PC-3 (cell line): ENCODE results near the gene RGS14. TPM values are rescaled to one million over a fixed set of nuclear protein-coding genes. Genes with fewer than 3 reads are reported as not detected.

Experiments used
- ATAC-seq: fragments of 200-7000 bp; cut with Tn5 transposase; 2 replicates; pipeline ENCODE4 v1.9.1; 2020; ENCODE audit warnings: mild to moderate bottlenecking, moderate library complexity
- BruUV-seq: library from RNA; stranded (reverse); fragments of 400-500 nt; replicated peaks from 2 replicates; lab custom pipeline; 2021; lab: Mats Ljungman, UMichigan
- CTCF ChIA-PET: fragments of 300-600 bp; sonication (Branson Sonifier 250); formaldehyde crosslinking; loops from one replicate; lab custom pipeline; 2022; ENCODE audit warnings: antibody characterized with exemption; lab: Charles Lee
- POLR2A ChIA-PET: fragments of 300-600 bp; sonication (Branson Sonifier 250); formaldehyde crosslinking; loops from one replicate; lab custom pipeline; 2022; ENCODE audit warnings: antibody characterized with exemption; ENCODE audit not compliant: unreplicated experiment; lab: Charles Lee
- DNase-seq: peaks from one replicate; pipeline ENCODE4 v3.0.0-alpha.2; 2015
- H2AFZ ChIP-seq: fragments of 300-600 bp; sonication (generic); 2 replicates; pipeline ENCODE4 v1.6.0; 2016; ENCODE audit warnings: antibody characterized with exemption, low read length
- H3F3A ChIP-seq: fragments of 300-600 bp; sonication (generic); one replicate; pipeline ENCODE4 v1.6.0; 2017; ENCODE audit warnings: antibody characterized with exemption, low read length, control low read depth, mild to moderate bottlenecking; ENCODE audit not compliant: unreplicated experiment
- H3K27ac ChIP-seq: fragments of 300-600 bp; sonication (generic); 2 replicates; pipeline ENCODE4 v1.5.1; 2016; ENCODE audit warnings: mild to moderate bottlenecking, low read length
- H3K27me3 ChIP-seq: fragments of 300-600 bp; sonication (generic); 2 replicates; pipeline ENCODE4 v1.6.1; 2016; ENCODE audit warnings: low read length, mixed read lengths
- H3K36me3 ChIP-seq: fragments of 300-600 bp; sonication (generic); 2 replicates; pipeline ENCODE4 v1.6.1; 2016; ENCODE audit warnings: low read depth, mixed run types, low read length, mixed read lengths
- H3K4me1 ChIP-seq: fragments of 300-600 bp; sonication (generic); 2 replicates; pipeline ENCODE4 v1.5.1; 2016; ENCODE audit warnings: low read length; ENCODE audit not compliant: insufficient read depth
- H3K4me2 ChIP-seq: fragments of 300-600 bp; sonication (generic); 2 replicates; pipeline ENCODE4 v1.6.0; 2016; ENCODE audit warnings: low read length
- H3K4me3 ChIP-seq: fragments of 300-600 bp; sonication (generic); 2 replicates; pipeline ENCODE4 v1.5.1; 2016; ENCODE audit warnings: mild to moderate bottlenecking, low read length, mixed read lengths
- H3K79me2 ChIP-seq: fragments of 300-600 bp; sonication (generic); 2 replicates; pipeline ENCODE4 v1.6.1; 2017; ENCODE audit warnings: low read length, mixed read lengths
- H3K9ac ChIP-seq: fragments of 300-600 bp; sonication (generic); 2 replicates; pipeline ENCODE4 v1.6.0; 2016; ENCODE audit warnings: mild to moderate bottlenecking, low read length
- H3K9me2 ChIP-seq: fragments of 300-600 bp; sonication (generic); replicated peaks from 2 replicates; pipeline ENCODE4 v1.6.1; 2016; ENCODE audit warnings: mixed run types, low read length, mixed read lengths
- H3K9me3 ChIP-seq: fragments of 300-600 bp; sonication (generic); 2 replicates; pipeline ENCODE4 v1.6.1; 2016; ENCODE audit warnings: low read length, mixed read lengths
- H4K20me1 ChIP-seq: fragments of 300-600 bp; sonication (generic); 2 replicates; pipeline ENCODE4 v1.6.1; 2016; ENCODE audit warnings: low read length, mixed read lengths
- EZH2 ChIP-seq: fragments of 300-600 bp; sonication (generic); IDR thresholded peaks from one replicate; pipeline ENCODE4 v1.6.1; 2017; ENCODE audit warnings: antibody characterized with exemption, mild to moderate bottlenecking, low read length; ENCODE audit not compliant: unreplicated experiment
- EZH2phosphoT487 ChIP-seq: fragments of 300-600 bp; sonication (generic); IDR thresholded peaks from 2 replicates; pipeline ENCODE4 v1.6.1; 2018; ENCODE audit warnings: mild to moderate bottlenecking, antibody characterized with exemption, low read length, borderline replicate concordance
- intact Hi-C: fragments of 100-400 bp; cut with micrococcal nuclease; formaldehyde crosslinking; loops from 2 replicates; pipeline ENCODE4 v1.9.0; 2023
- total RNA-seq: library from RNA; depleted of rRNA; stranded (reverse); fragments of >200 nt; gene quantifications from 2 replicates; pipeline ENCODE4 v1.2.3, GENCODE V29; 2014
- TF ChIP-seq, protein P1 (sequence below): fragments of 300-600 bp; sonication (generic); conservative IDR thresholded peaks from 2 replicates; pipeline ENCODE4 v1.5.1; 2017; ENCODE audit warnings: antibody characterized with exemption, low read depth, mild to moderate bottlenecking, low read length

RGS14 gene
- total RNA-seq, 1 experiment from 2014 or later = 32.3 TPM

DNA sequence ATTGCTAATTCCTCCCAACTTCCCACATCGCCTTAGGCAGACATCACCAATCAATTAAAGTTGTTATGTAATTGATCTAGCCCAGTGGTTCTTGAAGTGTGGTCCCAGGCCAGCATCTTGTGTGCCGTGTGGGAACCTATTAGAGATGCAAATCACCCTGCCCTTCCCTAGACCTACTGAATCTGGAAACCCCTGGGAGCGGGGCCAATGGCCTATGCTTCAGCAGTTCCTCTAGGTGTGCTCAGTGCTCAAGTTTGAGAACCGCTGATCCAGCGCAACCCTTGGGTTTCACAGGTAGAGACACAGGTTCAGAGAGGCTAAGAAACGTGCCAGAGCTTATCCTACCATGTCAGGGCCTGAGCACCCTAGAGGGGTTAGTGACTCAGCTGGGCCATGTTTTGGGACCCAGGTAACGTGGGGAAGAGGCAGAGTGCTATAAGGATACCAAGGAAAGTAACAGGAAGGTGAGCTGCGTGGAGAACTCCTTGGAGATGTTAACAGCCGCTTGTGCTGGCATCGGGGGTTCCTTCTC, 30.9 kb downstream of the RGS14 start:
- no peaks in the 10 kb centered on the region for H3K27me3 ChIP-seq
- H3K27ac ChIP-seq = peak overlapping the region; percentile 95
- no peaks in the 10 kb centered on the region for H3F3A ChIP-seq
- ATAC-seq (no peak), DNase-seq (no peak)
- H3K9ac ChIP-seq = peak overlapping the region; percentile 53
- no peaks in the 10 kb centered on the region for H4K20me1 ChIP-seq
- no TSS peak for BruUV-seq
- intact Hi-C loops = no loop called here
- H3K4me2 ChIP-seq = peak overlapping the region; percentile 72
- H3K9me2 ChIP-seq = no peaks in the 10 kb centered on the region
- POLR2A ChIA-PET = no interaction called here
- H3K79me2 ChIP-seq = no peaks in the 10 kb centered on the region
- peak overlapping the region; percentile 18; the same call in 1 of the 2 replicates for H3K4me3 ChIP-seq
- TF ChIP-seq, protein P1, sequence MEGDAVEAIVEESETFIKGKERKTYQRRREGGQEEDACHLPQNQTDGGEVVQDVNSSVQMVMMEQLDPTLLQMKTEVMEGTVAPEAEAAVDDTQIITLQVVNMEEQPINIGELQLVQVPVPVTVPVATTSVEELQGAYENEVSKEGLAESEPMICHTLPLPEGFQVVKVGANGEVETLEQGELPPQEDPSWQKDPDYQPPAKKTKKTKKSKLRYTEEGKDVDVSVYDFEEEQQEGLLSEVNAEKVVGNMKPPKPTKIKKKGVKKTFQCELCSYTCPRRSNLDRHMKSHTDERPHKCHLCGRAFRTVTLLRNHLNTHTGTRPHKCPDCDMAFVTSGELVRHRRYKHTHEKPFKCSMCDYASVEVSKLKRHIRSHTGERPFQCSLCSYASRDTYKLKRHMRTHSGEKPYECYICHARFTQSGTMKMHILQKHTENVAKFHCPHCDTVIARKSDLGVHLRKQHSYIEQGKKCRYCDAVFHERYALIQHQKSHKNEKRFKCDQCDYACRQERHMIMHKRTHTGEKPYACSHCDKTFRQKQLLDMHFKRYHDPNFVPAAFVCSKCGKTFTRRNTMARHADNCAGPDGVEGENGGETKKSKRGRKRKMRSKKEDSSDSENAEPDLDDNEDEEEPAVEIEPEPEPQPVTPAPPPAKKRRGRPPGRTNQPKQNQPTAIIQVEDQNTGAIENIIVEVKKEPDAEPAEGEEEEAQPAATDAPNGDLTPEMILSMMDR = no peak
- TF ChIP-seq EZH2phosphoT487 (no peak), EZH2 (no peak)
- H2AFZ ChIP-seq = no peak overlapping the region
- CTCF ChIA-PET = interaction anchor here (0.8 to 2.3 kb wide), 5 partner anchors 14 to 64 kb away, joined by 3 to 35 read pairs (median 6); no protein-coding TSS in a partner anchor
- no peaks in the 10 kb centered on the region for H3K36me3 ChIP-seq
- H3K4me1 ChIP-seq = peaks cover 27% of the 10 kb centered on the region
- H3K9me3 ChIP-seq = no peaks in the 10 kb centered on the region

DNA sequence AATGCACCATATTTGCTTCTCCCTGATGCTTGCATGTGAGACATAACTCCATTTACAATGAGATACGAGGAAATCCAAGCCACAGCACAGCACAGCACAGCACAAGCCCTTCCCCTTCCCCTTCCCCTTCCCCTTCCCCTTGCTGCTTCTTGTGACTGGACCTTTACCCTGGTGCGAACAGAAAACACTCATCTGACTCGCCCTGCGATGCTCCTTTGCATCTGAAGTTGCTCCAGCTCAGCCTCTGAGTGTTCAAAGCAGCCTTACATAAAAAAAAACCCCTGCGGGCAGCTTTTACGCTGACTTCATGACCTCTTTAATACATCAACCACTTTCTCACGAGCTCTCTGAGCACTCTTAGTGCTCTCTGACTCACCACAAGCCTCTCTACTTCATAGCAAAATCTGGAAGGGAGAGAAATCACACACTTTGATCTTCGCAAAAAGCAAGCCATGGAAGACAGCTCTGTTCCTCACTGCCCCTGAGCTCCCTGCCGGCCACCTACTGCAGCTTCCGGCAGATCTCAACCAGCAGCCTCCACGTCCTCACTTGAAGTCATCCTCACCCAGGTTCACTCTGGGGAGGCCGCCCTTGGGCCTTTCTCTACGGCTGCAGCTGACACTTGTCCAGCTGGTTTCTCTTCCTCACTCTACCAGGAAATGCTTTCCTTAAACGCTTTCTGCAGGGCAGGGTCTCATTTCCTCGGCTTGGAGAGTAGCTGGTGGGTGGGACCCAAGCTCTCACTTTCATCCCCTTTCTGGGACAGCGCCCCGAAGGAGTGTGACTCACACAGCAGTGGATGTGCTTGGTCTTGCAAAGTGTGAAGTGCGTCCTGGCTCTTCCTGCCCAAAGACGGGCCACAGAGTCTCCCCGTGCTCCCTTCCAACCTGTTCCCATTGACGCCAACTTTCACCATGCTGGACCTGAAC, 31.8 kb downstream of the RGS14 start:
- peak overlapping the region; percentile 76 for H3K9ac ChIP-seq
- CTCF ChIA-PET = interaction anchor here (0.6 to 2.3 kb wide), 11 partner anchors 13 to 88 kb away, joined by 3 to 35 read pairs (median 5); no protein-coding TSS in a partner anchor
- intact Hi-C loops = loop anchor here (1.0 kb wide), 3 partner anchors 13 to 112 kb away; no protein-coding TSS in a partner anchor
- no peaks in the 10 kb centered on the region for H3F3A ChIP-seq
- H3K4me2 ChIP-seq = peak overlapping the region; percentile 72
- DNase-seq (peak; percentile 89), ATAC-seq (peak; percentile 72)
- no TSS peak for BruUV-seq
- H3K79me2 ChIP-seq = no peaks in the 10 kb centered on the region
- POLR2A ChIA-PET = interaction anchor here (0.6 to 0.7 kb wide), 4 partner anchors 10 to 37 kb away, joined by 3 to 4 read pairs (median 3); no protein-coding TSS in a partner anchor
- H3K4me3 ChIP-seq = peak overlapping the region; percentile 24; the same call in 1 of the 2 replicates
- peak overlapping the region; percentile 95 for H3K27ac ChIP-seq
- peaks cover 27% of the 10 kb centered on the region for H3K4me1 ChIP-seq
- H3K9me2 ChIP-seq = no peaks in the 10 kb centered on the region
- H2AFZ ChIP-seq = peak overlapping the region; percentile 41
- H3K36me3 ChIP-seq = no peaks in the 10 kb centered on the region
- H3K9me3 ChIP-seq = no peaks in the 10 kb centered on the region
- TF ChIP-seq, protein P1 = no peak
- TF ChIP-seq EZH2 = no peak
- no peaks in the 10 kb centered on the region for H4K20me1 ChIP-seq
- no peaks in the 10 kb centered on the region for H3K27me3 ChIP-seq
